ENCODE data around the gene ALX4. TPM values are rescaled to one million over a fixed set of nuclear protein-coding genes. Genes with fewer than 3 reads are reported as not detected.

Gene ALX4
- polyA plus RNA-seq, 3 donors = not detected

DNA sequence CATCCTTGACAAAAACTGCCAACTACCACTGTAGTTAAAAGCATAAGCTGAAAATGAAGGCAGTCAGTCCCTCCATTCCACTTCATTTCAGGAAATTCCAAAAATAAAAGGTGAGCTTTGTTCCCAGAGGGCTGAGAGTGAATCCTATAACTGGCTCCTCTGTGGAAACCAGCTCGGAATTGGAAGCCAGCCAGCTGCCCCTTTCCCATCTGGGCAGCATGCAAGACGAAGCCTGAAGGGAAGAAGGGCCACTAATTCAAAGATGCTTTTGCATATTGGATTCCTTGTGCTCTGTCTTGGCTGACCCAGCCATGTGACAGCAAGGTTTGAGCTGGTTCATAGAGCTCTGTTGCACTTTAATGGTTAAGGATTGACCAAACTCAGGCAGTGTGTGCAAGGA, 83.4 kb downstream of the ALX4 start:
- no peak overlapping the region for H3K4me3 ChIP-seq (replicated peaks in 1 of 3; ENCODE audit: low read depth in 2 of 3, low read length in 3 of 3)
- H3K4me3 Mint-ChIP-seq = no peak overlapping the region
- no peak overlapping the region for H3K9ac ChIP-seq (ENCODE audit: insufficient read depth, low read length, poor library complexity, severe bottlenecking)
- 97% methylated on average over 2 of the region's 2 CpGs for WGBS (ENCODE audit: insufficient coverage)
- no peaks in the 10 kb centered on the region for H3K4me1 ChIP-seq (ENCODE audit: control insufficient read depth in 1 of 2, insufficient read depth in 2 of 2, low read length in 2 of 2)
- no peaks in the 10 kb centered on the region for H3K27me3 ChIP-seq (ENCODE audit: control insufficient read depth in 2 of 2, insufficient read depth in 2 of 2, low read length in 2 of 2)
- intact Hi-C loops (cut with micrococcal nuclease) = no loop called here
- peaks cover 2% of the 10 kb centered on the region for H3K4me1 Mint-ChIP-seq
- no peaks in the 10 kb centered on the region for H3K27me3 Mint-ChIP-seq (ENCODE audit: low read depth in 3 of 3)
- DNase-seq = no peak
- no peak overlapping the region for H3K27ac ChIP-seq (ENCODE audit: low read depth in 1 of 2, low read length in 2 of 2)
- H3K79me2 ChIP-seq (ENCODE audit: insufficient read depth, low read length) = no peaks in the 10 kb centered on the region
- no peaks in the 10 kb centered on the region for H4K20me1 ChIP-seq (ENCODE audit: insufficient read depth, low read length)
- H3K4me2 ChIP-seq (replicated peaks; ENCODE audit: extremely low read depth, low read length, poor library complexity, severe bottlenecking) = no peak overlapping the region
- no peak overlapping the region for H3K27ac Mint-ChIP-seq
- no peak overlapping the region for H2AFZ ChIP-seq (ENCODE audit: insufficient read depth, low read depth, low read length, poor library complexity, severe bottlenecking)
- no peaks in the 10 kb centered on the region for H3K36me3 ChIP-seq (replicated peaks in 1 of 2; ENCODE audit: control insufficient read depth in 1 of 2, insufficient read depth in 2 of 2, low read length in 2 of 2)
- TF ChIP-seq, protein P1, sequence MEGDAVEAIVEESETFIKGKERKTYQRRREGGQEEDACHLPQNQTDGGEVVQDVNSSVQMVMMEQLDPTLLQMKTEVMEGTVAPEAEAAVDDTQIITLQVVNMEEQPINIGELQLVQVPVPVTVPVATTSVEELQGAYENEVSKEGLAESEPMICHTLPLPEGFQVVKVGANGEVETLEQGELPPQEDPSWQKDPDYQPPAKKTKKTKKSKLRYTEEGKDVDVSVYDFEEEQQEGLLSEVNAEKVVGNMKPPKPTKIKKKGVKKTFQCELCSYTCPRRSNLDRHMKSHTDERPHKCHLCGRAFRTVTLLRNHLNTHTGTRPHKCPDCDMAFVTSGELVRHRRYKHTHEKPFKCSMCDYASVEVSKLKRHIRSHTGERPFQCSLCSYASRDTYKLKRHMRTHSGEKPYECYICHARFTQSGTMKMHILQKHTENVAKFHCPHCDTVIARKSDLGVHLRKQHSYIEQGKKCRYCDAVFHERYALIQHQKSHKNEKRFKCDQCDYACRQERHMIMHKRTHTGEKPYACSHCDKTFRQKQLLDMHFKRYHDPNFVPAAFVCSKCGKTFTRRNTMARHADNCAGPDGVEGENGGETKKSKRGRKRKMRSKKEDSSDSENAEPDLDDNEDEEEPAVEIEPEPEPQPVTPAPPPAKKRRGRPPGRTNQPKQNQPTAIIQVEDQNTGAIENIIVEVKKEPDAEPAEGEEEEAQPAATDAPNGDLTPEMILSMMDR (IDR thresholded peaks at IDR 0.05) = no peak
- H3K9me3 Mint-ChIP-seq = peaks cover 0 to 1% (median 0%) of the 10 kb centered on the region in 7 donors
- H3K9me3 ChIP-seq (replicated peaks in 1 of 2; ENCODE audit: control insufficient read depth in 1 of 2, insufficient read depth in 1 of 2, low read length in 2 of 2) = no peaks in the 10 kb centered on the region
- peaks cover 3 to 5% of the 10 kb centered on the region in 2 donors for H3K36me3 Mint-ChIP-seq

DNA sequence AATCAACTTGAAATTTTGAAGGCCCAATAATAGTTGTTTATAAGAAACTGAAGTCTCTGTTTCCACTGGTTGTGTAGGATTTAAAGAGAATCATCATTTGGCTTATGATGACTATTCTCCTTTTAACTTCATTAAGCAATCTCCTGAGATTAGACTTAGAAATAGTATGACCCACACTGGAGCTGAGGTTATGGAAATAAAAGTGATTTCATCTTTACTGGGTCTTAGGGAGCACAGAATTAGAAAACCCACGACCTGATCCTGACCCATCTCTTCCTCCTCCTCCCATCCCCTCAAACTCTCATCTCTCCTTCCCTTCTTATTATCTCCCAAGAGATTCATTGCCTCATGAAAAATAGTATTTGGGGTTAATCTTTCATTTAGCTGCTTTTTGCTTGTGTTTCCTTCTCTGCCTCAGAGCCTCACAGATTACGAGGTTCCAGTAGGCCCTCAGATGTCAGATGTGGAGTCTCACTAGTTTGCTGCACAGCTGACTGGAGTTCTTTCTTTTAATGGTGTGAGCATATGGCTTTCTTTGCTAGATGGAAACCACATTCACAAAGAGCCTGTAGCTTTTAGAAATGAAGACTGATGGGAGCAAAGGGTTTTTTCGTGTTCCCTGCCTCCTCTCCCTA, 85.0 kb downstream of the ALX4 start:
- no peak overlapping the region for H2AFZ ChIP-seq (ENCODE audit: insufficient read depth, low read depth, low read length, poor library complexity, severe bottlenecking)
- peaks cover 3 to 9% of the 10 kb centered on the region in 2 donors for H3K36me3 Mint-ChIP-seq
- peak overlapping the region in 1 of 7 donors; percentile 19 for H3K27ac Mint-ChIP-seq
- no peak overlapping the region for H3K27ac ChIP-seq (ENCODE audit: low read depth in 1 of 2, low read length in 2 of 2)
- no peak overlapping the region for H3K4me3 Mint-ChIP-seq
- intact Hi-C loops (cut with micrococcal nuclease) = no loop called here
- H3K9ac ChIP-seq (ENCODE audit: insufficient read depth, low read length, poor library complexity, severe bottlenecking) = no peak overlapping the region
- H3K27me3 Mint-ChIP-seq (ENCODE audit: low read depth in 3 of 3) = no peaks in the 10 kb centered on the region
- H3K4me3 ChIP-seq (replicated peaks in 1 of 3; ENCODE audit: low read depth in 2 of 3, low read length in 3 of 3) = no peak overlapping the region
- no peak for DNase-seq
- H3K4me1 Mint-ChIP-seq = peaks cover 2% of the 10 kb centered on the region
- no peaks in the 10 kb centered on the region for H3K4me1 ChIP-seq (ENCODE audit: control insufficient read depth in 1 of 2, insufficient read depth in 2 of 2, low read length in 2 of 2)
- H3K9me3 Mint-ChIP-seq = no peaks in the 10 kb centered on the region
- no peaks in the 10 kb centered on the region for H3K27me3 ChIP-seq (ENCODE audit: control insufficient read depth in 2 of 2, insufficient read depth in 2 of 2, low read length in 2 of 2)
- no peaks in the 10 kb centered on the region for H3K9me3 ChIP-seq (replicated peaks in 1 of 2; ENCODE audit: control insufficient read depth in 1 of 2, insufficient read depth in 1 of 2, low read length in 2 of 2)
- 100% methylated on average over 1 of the region's 3 CpGs for WGBS (ENCODE audit: insufficient coverage)
- TF ChIP-seq, protein P1 (IDR thresholded peaks at IDR 0.05) = no peak
- H4K20me1 ChIP-seq (ENCODE audit: insufficient read depth, low read length) = no peaks in the 10 kb centered on the region
- no peaks in the 10 kb centered on the region for H3K79me2 ChIP-seq (ENCODE audit: insufficient read depth, low read length)
- H3K4me2 ChIP-seq (replicated peaks; ENCODE audit: extremely low read depth, low read length, poor library complexity, severe bottlenecking) = no peak overlapping the region
- H3K36me3 ChIP-seq (replicated peaks in 1 of 2; ENCODE audit: control insufficient read depth in 1 of 2, insufficient read depth in 2 of 2, low read length in 2 of 2) = no peaks in the 10 kb centered on the region

All from CD14-positive monocyte (primary cell).